AG10803 (cell line): Measurements from ENCODE around the gene PJA1.

Experiments used
- DNase-seq: peaks from one replicate; pipeline ENCODE4 v3.0.0; 2010; ENCODE audit warnings: low read depth
- H3K4me3 ChIP-seq: 2 replicates; pipeline ENCODE4 v1.5.1; 2011; ENCODE audit warnings: mild to moderate bottlenecking, low read length, control low read depth
- TF ChIP-seq, protein P1 (sequence below): conservative IDR thresholded peaks from 2 replicates; pipeline ENCODE4 v1.5.1; 2011; ENCODE audit warnings: mild to moderate bottlenecking, low read length, control low read depth, inconsistent platforms

The PJA1 gene

DNA sequence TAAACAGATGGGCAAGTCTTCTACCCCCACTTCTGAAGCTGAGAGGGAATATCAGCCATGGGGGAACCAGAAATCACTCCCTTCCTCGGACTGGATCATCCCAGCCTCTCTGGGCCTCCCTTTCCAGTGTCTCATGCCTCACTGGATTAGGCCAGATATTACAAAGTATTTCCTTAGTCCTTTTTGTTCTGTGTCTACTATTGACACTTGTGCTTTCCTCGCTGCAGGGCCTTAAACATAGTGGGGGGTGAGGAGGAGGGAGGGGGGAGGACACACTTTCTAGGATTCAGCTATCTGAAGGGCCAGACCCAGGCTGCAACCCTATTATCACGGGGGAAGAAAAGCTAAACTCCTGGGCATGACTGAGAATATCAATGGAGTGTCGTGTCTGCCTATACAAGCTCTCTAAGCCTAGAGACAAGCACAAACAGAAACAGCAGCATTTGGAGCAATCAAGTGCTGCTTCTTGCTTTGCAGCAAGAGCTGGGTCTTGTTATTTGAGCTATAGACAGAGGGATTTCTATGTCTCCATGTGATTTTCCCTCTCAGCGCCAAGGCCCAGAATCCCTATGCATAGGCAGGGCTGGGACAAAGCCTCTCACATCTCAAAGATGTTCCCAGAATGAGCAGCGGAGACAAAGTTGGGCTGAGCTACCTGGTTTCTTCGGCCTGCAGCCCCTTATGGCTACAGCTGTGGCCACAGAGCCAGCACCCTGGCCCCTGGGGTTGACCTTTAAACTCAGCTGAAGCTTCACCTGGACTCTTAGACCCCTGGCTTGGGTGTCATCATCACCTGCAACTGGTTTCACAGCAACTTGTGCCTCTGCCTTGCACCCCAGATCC, 20.2 kb downstream of the PJA1 start:
- DNase-seq: no peak
- TF ChIP-seq, protein P1, sequence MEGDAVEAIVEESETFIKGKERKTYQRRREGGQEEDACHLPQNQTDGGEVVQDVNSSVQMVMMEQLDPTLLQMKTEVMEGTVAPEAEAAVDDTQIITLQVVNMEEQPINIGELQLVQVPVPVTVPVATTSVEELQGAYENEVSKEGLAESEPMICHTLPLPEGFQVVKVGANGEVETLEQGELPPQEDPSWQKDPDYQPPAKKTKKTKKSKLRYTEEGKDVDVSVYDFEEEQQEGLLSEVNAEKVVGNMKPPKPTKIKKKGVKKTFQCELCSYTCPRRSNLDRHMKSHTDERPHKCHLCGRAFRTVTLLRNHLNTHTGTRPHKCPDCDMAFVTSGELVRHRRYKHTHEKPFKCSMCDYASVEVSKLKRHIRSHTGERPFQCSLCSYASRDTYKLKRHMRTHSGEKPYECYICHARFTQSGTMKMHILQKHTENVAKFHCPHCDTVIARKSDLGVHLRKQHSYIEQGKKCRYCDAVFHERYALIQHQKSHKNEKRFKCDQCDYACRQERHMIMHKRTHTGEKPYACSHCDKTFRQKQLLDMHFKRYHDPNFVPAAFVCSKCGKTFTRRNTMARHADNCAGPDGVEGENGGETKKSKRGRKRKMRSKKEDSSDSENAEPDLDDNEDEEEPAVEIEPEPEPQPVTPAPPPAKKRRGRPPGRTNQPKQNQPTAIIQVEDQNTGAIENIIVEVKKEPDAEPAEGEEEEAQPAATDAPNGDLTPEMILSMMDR: no peak
- H3K4me3 ChIP-seq: no peak overlapping the region

DNA sequence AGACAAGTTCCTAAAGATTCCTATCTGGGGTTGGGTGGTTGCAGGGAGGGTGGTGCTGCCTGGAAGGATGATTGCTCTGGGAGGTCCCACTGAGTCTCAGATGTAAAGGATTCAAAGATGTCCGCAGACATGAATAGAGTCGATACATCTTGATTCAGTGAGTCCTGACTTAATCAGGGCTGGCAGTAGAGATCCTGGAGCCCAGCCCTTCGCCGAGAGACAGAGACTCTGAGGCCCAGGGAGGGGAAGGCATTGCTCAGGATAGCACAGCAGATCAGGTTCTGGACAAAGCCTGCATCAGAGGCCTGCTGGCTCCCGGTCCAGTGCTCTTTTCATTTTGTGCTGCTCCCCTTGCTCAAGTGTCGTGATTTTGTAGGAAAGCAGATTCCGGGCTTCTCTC, 21.7 kb downstream of the PJA1 start:
- no peak for DNase-seq
- no peak overlapping the region for H3K4me3 ChIP-seq
- TF ChIP-seq, protein P1: no peak

DNA sequence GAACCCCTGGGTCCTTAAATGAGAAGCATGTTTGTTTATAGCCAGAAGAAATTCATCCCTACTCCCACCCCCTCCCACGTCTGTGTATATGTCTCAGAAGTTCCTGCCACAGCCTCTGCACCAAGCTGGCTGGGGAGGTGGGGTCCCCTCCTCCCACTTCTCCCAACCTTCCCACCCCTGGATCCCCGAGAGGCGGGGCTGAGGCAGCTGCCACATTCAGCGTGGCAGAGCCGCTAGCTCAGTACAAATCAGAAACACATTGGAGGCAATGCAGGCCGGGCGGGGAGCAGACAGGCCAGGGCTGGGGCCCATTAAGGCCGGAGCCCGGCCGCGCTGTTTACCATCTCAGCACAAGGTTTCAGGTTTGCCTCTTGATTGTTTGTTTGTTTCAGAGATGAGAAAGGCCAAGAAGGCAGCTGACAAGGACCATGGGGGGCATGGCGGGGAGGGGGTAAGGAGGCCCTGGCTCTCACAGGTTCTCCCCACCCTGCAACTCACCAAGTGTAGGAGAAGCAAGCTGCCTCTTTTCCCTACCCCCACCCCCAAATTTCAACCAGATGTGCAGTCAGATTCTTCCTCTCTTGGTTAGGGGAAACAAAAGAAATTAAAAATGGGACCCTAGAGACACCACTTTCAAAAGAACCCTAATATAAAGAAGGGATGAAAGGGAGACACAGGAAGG, 22.3 kb downstream of the PJA1 start:
- no peak overlapping the region; the same call in 1 of the 2 replicates for H3K4me3 ChIP-seq
- DNase-seq: peak; percentile 41
- TF ChIP-seq, protein P1: no peak

DNA sequence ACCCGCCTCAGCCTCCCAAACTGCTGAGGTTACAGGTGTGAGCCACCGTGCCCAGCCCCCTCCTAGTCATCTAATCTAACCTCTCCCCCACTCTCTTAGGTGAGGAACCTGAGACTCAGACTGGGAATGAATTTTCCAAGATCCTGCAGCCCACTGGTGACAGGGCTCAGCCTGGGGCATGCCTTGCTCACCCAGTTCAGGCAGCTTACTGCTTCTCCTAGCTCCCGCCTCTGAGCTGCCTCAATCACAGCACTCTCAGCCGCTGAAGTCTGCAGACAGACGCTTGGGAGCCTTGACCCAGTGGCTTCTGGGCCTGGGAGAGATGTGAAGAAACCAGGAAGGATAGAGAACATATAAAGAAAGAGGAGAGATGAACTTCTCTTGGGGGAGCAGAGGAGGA, 24.4 kb downstream of the PJA1 start:
- no peak overlapping the region for H3K4me3 ChIP-seq
- TF ChIP-seq, protein P1: no peak
- no peak for DNase-seq

DNA sequence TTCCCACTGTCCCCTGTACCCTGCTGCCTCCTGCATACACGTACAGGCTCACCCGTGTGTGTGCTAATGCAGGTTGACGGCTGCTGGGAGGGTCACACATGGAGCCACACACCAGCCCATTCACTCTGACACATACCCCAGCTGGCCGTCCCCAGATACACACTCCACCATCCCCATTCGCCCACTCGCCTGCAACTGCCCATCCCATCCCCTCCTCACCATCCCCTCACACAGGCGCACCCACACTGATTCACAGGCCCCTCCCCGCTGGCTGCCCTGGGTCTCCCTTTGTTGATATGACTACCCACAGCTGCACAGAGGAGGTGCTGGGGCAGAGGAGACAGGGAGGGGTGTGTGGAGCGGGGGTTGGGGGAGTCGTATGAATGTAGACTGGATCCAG, 25.7 kb downstream of the PJA1 start:
- TF ChIP-seq, protein P1: no peak
- H3K4me3 ChIP-seq: no peak overlapping the region
- DNase-seq: no peak

DNA sequence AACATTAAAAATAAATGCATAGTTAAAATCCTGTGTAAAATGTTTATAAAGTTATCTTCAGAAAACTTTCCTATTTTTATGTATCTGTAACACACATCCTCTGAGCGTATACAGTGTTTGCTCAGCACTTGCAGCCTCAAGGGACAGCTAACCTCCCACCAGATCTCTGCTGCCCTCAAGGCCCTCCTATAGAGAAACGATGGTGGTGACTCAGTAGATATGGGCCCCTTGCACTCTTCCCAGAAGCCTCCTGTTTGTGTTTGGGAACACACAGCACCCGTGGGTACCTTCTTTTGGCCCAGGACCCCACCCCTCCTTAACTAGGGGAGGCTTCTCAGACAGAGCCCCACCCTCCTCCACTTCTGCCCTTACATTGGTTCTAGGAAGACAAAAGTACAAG, 26.7 kb downstream of the PJA1 start:
- H3K4me3 ChIP-seq: no peak overlapping the region
- TF ChIP-seq, protein P1: no peak
- DNase-seq: no peak

DNA sequence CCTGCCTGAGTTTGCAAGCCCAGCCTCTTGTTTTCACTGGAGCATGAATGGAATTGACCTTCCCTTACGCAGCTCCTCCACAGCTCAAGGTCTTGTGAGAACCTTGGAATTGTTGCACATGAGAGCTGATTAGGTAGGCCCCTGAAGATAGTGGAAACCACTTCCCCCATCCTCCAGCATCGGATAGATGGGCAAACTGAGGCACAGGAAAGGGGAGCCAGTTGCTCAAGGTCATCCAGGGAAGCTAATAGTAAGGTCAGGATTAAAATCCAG, 27.2 kb downstream of the PJA1 start:
- TF ChIP-seq, protein P1: no peak
- DNase-seq: no peak
- H3K4me3 ChIP-seq: no peak overlapping the region
